HG02623 (cell line): ENCODE data around the gene ZNF445.
"Not testable (repeated sequence)": the region's sequence is repeated elsewhere in the genome, so short reads cannot be mapped to it uniquely, and the experiment has no call there.

ENCODE experiments used
- ATAC-seq: cut with Tn5 transposase; IDR thresholded peaks from one replicate; pipeline ENCODE4 v1.9.1; 2021; ENCODE audit warnings: moderate library complexity; ENCODE audit not compliant: unreplicated experiment

ZNF445 gene

GRCh38 chr3:44409640-44410410 is 67.6 kb downstream of the ZNF445 start:
- no peak for ATAC-seq

- no peak for ATAC-seq
These were observed 74.9 kb downstream of the ZNF445 start for GRCh38 chr3:44402548-44402947.

GRCh38 chr3:44400771-44401170 is 76.7 kb downstream of the ZNF445 start:
- no peak for ATAC-seq

GRCh38 chr3:44398853-44399252 is 78.6 kb downstream of the ZNF445 start:
- ATAC-seq = no peak

- ATAC-seq = not testable (repeated sequence)
These were observed 79.2 kb downstream of the ZNF445 start for GRCh38 chr3:44398271-44398670.

GRCh38 chr3:44396200-44397171 is 81.0 kb downstream of the ZNF445 start:
- ATAC-seq = no peak

GRCh38 chr3:44395714-44396113 is 81.8 kb downstream of the ZNF445 start:
- ATAC-seq = no peak

GRCh38 chr3:44392489-44392888 is 85.0 kb downstream of the ZNF445 start:
- no peak for ATAC-seq

GRCh38 chr3:44387404-44387803 is 90.1 kb downstream of the ZNF445 start:
- ATAC-seq = no peak
